Measurements from ENCODE around the gene NAALADL2. TPM values are rescaled to one million over a fixed set of nuclear protein-coding genes. Genes with fewer than 3 reads are reported as not detected.
"Not testable (repeated sequence)": the region's sequence is repeated elsewhere in the genome, so short reads cannot be mapped to it uniquely, and the experiment has no call there.

NAALADL2 gene
- polyA plus RNA-seq, 3 donors from 2014 or later = 0.10 TPM; not detected in 2

DNA sequence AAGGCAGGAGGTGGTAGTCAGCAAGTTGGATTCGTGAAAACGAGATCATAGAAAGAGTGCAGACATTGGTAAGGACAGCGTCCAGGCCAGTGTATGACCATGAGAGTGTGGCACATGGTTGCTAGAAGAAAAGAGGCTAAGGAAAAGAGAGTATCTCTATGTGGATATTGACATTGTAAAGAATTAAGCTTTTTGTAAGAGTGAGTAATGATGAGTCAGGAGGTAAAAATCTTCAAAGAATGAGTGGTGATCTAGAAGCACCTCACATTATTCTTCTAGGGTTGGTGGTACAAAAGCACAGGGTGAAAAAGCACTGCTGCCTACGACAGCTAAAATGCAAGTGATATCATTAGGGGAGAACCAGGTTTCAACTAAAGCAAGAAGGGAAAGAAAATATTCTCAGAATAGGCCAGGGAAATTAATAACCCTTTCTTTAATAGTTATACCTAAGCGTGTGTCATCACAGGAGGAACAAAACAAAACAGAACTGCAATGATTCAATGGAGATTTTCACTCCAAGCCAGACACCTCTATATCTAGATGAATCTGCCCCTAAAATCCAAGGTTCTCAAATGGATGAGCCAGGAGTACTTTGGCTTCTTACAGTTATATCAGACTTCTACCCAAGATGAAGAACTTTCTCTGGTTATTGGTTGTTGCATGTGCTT, 884.7 kb downstream of the NAALADL2 start:
- Mint-ChIP-seq H3K27ac (no peak overlapping the region), H3K27me3 (ENCODE audit: low read depth in 3 of 3) (no peaks in the 10 kb centered on the region), H3K4me3 (no peak overlapping the region), H3K9me3 (peaks cover 15 to 35% (median 23%) of the 10 kb centered on the region in 6 donors), H3K36me3 (no peaks in the 10 kb centered on the region), H3K4me1 (no peaks in the 10 kb centered on the region)
- no peak for DNase-seq

DNA sequence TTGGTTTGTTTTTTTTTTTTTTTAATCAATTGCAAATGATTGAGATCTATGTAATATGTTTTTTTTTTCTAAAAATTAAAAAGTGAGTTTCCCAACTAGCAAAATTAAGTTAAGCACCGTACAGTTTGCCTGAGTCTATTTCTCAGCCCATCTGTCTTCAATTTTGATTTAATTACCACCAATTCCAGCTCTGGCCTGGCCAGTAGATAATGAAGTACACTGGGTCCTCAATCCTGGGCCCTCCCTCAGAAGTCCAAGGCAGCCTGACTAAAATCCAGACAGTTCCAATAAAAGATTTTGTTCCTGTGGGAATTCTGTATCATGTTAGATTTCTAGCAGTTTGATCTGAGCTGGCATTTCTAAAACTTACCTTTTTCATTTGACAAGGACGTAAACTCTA, 887.2 kb downstream of the NAALADL2 start:
- peaks cover 9 to 20% (median 16%) of the 10 kb centered on the region in 6 donors for H3K9me3 Mint-ChIP-seq
- H3K4me1 Mint-ChIP-seq = no peaks in the 10 kb centered on the region
- H3K36me3 Mint-ChIP-seq = no peaks in the 10 kb centered on the region
- H3K27ac Mint-ChIP-seq = no peak overlapping the region
- no peak overlapping the region for H3K4me3 Mint-ChIP-seq
- H3K27me3 Mint-ChIP-seq (ENCODE audit: low read depth in 3 of 3) = no peaks in the 10 kb centered on the region
- DNase-seq = no peak

DNA sequence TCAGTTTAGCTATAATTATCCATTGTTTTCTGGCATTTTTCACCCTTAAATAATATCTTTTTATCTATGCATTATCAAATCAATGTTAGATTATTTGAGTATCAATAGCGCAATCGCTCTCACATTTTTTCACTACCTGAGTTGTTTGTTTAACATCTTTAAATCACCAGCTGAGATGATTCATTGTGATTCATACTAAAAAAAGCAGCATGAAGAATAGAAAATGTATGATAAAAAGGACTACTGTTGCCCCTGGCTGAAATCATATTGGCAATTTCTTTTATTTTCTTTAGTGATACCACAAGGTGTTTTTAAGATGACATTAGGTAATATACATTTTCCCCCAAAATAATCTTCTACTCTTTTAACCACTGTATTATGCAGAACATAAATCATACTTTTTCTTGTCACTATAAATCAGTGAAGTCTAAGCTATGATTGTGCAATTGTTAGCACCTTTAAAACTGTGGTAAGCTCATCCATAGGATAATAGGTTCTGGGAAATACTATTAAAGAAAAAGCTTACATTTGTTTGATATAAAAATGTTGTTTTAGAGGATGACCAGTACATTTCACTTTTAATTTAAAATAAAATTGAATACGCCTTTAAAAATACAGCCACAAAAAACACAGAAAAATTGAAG, 889.1 kb downstream of the NAALADL2 start:
- no peak for DNase-seq
- H3K9me3 Mint-ChIP-seq = peaks cover 7 to 16% (median 10%) of the 10 kb centered on the region in 6 donors
- H3K4me1 Mint-ChIP-seq = no peaks in the 10 kb centered on the region
- no peaks in the 10 kb centered on the region for H3K27me3 Mint-ChIP-seq (ENCODE audit: low read depth in 3 of 3)
- H3K4me3 Mint-ChIP-seq = no peak overlapping the region
- no peaks in the 10 kb centered on the region for H3K36me3 Mint-ChIP-seq
- no peak overlapping the region for H3K27ac Mint-ChIP-seq

DNA sequence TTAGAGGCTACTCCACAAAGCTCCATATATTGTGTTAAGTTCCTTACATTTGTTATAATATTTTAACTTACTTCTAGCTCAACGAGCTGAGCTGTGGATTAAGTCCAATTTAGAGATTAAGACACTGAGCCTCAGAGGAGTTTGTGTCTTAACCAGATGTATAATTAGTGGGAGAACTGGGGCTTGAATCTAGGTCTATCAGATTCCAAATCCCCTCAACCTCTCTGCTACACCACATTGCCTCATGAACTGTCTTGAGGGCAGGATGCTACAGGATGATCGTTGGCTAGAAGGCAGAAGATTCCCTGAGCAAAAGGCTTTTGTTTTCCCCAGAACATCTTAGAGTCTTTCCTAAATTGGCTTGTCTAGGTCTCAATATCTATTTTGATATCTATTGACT, 890.8 kb downstream of the NAALADL2 start:
- Mint-ChIP-seq H3K27me3 (ENCODE audit: low read depth in 3 of 3) (no peaks in the 10 kb centered on the region), H3K9me3 (peaks cover 2 to 11% (median 8%) of the 10 kb centered on the region in 6 donors), H3K4me1 (no peaks in the 10 kb centered on the region), H3K4me3 (no peak overlapping the region), H3K36me3 (no peaks in the 10 kb centered on the region), H3K27ac (no peak overlapping the region)
- DNase-seq = no peak

DNA sequence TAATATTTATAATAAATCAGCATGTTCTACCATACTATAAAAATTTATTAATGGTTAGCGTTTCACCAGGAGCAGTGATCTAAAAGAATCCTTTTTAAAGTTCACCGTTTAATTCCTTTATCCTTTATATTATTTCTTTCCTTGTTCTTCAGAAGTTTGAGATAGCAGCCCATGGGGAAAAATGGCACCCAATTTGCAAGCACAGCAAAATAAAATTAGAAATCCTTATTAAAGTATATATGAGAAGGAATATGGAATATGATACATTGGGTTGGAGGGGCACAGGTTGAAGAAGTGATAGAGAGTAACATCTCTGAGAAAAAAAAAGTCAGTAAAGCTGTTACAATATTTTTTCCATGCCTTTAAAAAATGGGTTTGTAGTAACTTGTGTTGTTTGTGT, 892.0 kb downstream of the NAALADL2 start:
- Mint-ChIP-seq H3K27ac (no peak overlapping the region), H3K4me1 (no peaks in the 10 kb centered on the region), H3K9me3 (peaks cover 3 to 11% (median 8%) of the 10 kb centered on the region in 6 donors), H3K36me3 (no peaks in the 10 kb centered on the region), H3K27me3 (ENCODE audit: low read depth in 3 of 3) (no peaks in the 10 kb centered on the region), H3K4me3 (no peak overlapping the region)
- no peak for DNase-seq

DNA sequence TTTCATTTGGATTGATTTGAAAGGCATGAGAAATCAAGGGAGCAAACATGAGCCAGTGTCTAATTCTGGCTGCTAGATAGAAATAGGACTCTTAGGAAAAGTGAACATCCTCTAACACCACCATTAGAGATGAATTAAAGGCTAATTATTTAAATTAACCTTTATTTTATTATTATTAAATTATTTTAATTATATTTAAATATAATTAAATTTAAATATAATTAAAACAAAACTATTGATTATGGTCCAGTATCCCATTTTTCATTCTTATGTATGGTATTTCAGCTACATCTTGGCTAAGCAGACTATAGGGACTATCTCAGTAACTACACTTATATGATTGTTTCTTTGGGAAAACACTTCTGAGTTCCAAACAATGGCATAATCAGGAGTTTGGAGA, 904.8 kb downstream of the NAALADL2 start:
- Mint-ChIP-seq H3K9me3 (peaks cover 10 to 47% (median 18%) of the 10 kb centered on the region in 6 donors), H3K27ac (no peak overlapping the region), H3K4me1 (no peaks in the 10 kb centered on the region), H3K4me3 (no peak overlapping the region), H3K36me3 (no peaks in the 10 kb centered on the region), H3K27me3 (ENCODE audit: low read depth in 3 of 3) (peaks cover 0 to 2% (median 0%) of the 10 kb centered on the region in 3 donors)
- no peak for DNase-seq

DNA sequence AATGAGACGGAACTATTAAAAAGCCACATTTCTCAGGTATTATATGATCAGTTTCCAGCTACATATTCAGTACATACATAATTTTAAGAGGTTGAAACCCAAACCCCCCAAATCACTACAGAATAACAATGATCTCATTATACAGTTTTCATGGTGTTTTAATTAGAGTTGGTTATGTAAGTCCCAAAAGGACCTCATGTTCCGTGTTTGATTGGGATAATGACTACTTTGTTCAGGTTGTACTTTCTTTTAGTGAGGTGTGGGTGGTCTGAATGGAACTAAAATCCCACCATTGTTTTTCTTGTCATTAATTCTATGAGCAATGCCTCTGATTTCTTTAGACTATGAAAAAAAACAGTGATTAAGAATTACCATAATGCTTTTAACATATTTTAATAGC, 905.6 kb downstream of the NAALADL2 start:
- peaks cover 10 to 50% (median 16%) of the 10 kb centered on the region in 6 donors for H3K9me3 Mint-ChIP-seq
- H3K27ac Mint-ChIP-seq = no peak overlapping the region
- no peak overlapping the region for H3K4me3 Mint-ChIP-seq
- H3K27me3 Mint-ChIP-seq (ENCODE audit: low read depth in 3 of 3) = peaks cover 0 to 2% (median 0%) of the 10 kb centered on the region in 3 donors
- H3K36me3 Mint-ChIP-seq = no peaks in the 10 kb centered on the region
- DNase-seq = no peak
- no peaks in the 10 kb centered on the region for H3K4me1 Mint-ChIP-seq

DNA sequence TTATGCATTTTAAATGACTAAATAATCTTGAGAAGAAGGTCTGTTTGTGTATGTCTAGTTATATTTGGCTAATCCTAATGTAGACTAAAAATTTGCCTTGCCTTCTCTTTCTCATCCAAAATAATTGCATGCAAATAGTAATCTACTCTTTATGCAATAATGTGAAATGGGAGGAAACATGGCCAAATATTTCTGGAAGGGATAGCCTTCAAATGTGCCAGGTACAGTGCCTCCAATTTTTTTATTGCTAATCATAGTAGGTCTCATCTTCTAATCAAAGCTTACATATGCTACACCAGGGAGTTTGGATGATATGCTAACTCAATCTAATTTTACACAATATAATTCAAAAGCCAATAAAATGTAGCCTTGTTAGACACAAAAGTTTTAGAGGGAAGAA, 911.3 kb downstream of the NAALADL2 start:
- Mint-ChIP-seq H3K4me3 (no peak overlapping the region), H3K4me1 (no peaks in the 10 kb centered on the region), H3K27me3 (ENCODE audit: low read depth in 3 of 3) (no peaks in the 10 kb centered on the region), H3K27ac (no peak overlapping the region), H3K9me3 (peaks cover 3 to 18% (median 6%) of the 10 kb centered on the region in 6 donors), H3K36me3 (no peaks in the 10 kb centered on the region)
- DNase-seq = no peak

DNA sequence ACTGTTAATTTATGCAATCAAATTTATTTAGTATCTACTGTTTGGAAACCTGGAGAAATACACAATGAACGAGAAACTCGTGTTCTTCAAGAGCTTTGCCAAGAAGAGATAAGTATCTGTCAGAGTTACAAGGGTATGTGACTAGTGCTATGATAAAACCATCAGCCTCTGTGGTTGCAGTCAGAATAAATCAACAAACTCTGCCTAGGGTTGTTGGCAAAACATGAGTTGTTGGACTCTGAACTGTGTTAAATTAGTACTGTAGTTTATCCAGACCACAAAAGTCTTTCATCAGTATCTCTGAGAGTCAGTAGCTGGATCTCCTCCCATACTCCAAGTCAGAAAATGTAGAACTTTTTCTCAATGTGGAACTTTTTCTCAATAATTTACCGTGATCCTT, 918.4 kb downstream of the NAALADL2 start:
- Mint-ChIP-seq H3K27ac (no peak overlapping the region), H3K27me3 (ENCODE audit: low read depth in 3 of 3) (no peaks in the 10 kb centered on the region), H3K36me3 (no peaks in the 10 kb centered on the region), H3K4me3 (no peak overlapping the region), H3K9me3 (peaks cover 5 to 29% (median 15%) of the 10 kb centered on the region in 6 donors), H3K4me1 (no peaks in the 10 kb centered on the region)
- no peak for DNase-seq

DNA sequence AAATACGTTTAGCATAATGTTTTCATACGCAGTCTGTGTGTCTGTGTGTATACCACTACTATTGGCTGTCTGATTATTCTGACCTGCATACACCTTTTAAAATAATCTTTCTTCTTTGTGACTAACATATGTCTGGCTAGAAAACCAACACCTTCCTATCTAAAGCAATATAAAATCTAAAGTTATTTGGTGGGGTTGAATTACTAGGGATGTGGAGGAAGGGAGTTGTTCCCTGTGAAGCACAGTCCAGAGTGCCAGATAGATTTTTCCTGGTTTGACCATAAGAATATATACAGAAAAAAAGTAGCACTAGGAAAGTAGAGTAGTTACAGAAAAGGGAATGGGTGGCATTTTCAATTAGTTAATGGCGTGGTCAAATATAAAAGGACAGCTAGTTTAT, 918.8 kb downstream of the NAALADL2 start:
- no peaks in the 10 kb centered on the region for H3K27me3 Mint-ChIP-seq (ENCODE audit: low read depth in 3 of 3)
- peaks cover 5 to 29% (median 15%) of the 10 kb centered on the region in 6 donors for H3K9me3 Mint-ChIP-seq
- H3K36me3 Mint-ChIP-seq = no peaks in the 10 kb centered on the region
- no peak overlapping the region for H3K27ac Mint-ChIP-seq
- H3K4me3 Mint-ChIP-seq = no peak overlapping the region
- DNase-seq = no peak
- H3K4me1 Mint-ChIP-seq = no peaks in the 10 kb centered on the region

DNA sequence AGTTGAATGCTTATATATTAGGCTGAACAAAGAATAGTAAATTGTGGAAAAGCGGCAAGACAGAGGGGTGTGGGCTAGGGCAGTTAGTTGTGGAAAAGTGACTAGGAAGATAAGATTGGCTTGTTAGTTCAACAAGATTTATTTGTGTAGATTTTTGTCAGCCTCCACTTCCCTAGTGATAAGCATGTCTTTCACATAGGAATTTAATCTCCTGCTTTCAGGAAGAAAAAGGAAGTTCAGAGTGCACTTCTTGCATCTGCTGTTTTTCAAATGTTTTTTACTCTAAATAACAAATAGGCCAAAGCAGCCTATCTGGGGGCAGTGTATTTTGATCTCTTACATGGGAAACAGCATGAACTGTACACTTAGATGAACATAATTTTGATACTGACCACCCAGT, 919.9 kb downstream of the NAALADL2 start:
- H3K4me1 Mint-ChIP-seq = no peaks in the 10 kb centered on the region
- DNase-seq = no peak
- no peaks in the 10 kb centered on the region for H3K27me3 Mint-ChIP-seq (ENCODE audit: low read depth in 3 of 3)
- no peaks in the 10 kb centered on the region for H3K36me3 Mint-ChIP-seq
- H3K27ac Mint-ChIP-seq = no peak overlapping the region
- peaks cover 2 to 29% (median 12%) of the 10 kb centered on the region in 6 donors for H3K9me3 Mint-ChIP-seq
- H3K4me3 Mint-ChIP-seq = no peak overlapping the region

DNA sequence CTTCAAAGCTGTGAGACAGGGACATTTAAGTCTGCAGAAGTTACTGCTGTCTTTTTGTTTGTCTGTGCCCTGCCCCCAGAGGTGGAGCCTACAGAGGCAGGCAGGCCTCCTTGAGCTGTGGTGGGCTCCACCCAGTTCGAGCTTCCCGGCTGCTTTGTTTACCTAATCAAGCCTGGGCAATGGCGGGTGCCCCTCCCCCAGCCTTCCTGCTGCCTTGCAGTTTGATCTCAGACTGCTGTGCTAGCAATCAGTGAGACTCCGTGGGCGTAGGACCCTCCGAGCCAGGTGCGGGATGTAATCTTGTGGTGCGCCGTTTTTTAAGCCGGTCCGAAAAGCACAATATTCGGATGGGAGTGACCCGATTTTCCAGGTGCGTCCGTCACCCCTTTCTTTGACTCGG, 928.0 kb downstream of the NAALADL2 start:
- not testable (repeated sequence) for H3K27ac Mint-ChIP-seq; DNase-seq; H3K9me3 Mint-ChIP-seq; H3K4me3 Mint-ChIP-seq; H3K4me1 Mint-ChIP-seq; H3K27me3 Mint-ChIP-seq (ENCODE audit: low read depth in 3 of 3); H3K36me3 Mint-ChIP-seq

DNA sequence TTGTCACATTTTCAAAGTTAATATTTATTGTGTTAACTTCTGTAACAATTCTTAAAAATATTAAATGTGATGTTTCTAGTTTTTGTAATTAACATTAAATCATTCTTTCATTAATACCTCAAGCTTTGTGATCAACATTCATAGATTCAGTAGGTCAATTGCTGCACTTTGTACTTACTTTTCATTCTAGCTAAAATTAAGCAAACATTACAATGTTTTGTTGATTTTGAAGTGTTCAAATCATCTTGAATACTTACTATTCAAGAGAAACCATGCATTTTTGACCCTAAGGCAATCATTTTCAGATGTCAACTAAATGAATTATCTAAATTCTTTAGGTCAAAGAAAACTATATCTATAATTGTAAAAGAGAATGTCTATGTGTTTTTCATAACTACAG, 933.1 kb downstream of the NAALADL2 start:
- Mint-ChIP-seq H3K9me3 (peaks cover 10 to 31% (median 14%) of the 10 kb centered on the region in 6 donors), H3K27ac (no peak overlapping the region), H3K36me3 (no peaks in the 10 kb centered on the region), H3K4me3 (no peak overlapping the region), H3K4me1 (no peaks in the 10 kb centered on the region), H3K27me3 (ENCODE audit: low read depth in 3 of 3) (no peaks in the 10 kb centered on the region)
- no peak for DNase-seq

DNA sequence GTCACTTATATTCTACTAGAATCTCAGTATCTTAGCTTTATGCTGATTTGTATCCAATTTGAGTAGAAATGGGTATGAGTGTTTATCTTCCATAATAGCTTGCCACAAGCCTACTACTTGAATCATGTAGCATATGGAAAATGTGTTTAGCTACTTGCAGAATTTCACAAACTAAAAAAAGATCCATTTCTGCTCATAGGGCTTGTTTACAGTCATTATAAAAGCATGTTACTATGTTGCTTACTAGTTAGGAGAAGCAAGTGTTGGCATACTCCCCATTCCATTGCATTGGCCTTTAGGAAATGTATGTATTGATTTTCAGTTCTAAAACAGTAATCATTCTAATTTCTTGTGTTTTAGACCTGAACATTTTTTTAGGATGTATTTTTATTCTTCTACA, 939.2 kb downstream of the NAALADL2 start:
- Mint-ChIP-seq H3K27ac (no peak overlapping the region), H3K4me3 (no peak overlapping the region), H3K9me3 (peaks cover 9 to 27% (median 11%) of the 10 kb centered on the region in 6 donors), H3K4me1 (no peaks in the 10 kb centered on the region), H3K27me3 (ENCODE audit: low read depth in 3 of 3) (no peaks in the 10 kb centered on the region), H3K36me3 (no peaks in the 10 kb centered on the region)
- no peak for DNase-seq

DNA sequence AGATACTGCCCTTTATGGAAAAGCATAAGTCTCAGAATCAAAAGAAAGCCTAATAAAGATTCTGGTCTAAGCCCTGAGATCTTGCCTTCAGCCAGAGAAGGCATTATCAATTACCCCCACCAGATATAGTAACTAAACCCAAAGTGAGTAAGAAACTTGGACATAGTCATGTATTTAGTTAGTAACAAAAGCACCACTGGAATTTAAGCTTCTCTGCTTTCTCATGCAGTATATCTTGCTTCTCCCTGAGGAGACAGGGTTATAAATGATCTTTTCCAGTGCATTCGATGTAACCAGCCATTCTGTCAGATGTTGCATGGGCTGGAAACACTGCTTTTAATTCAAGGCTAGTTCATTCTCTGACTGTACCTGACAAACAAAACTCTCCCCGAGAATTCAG, 946.7 kb downstream of the NAALADL2 start:
- H3K9me3 Mint-ChIP-seq = peaks cover 0 to 20% (median 9%) of the 10 kb centered on the region in 6 donors
- no peaks in the 10 kb centered on the region for H3K36me3 Mint-ChIP-seq
- DNase-seq = no peak
- H3K4me3 Mint-ChIP-seq = no peak overlapping the region
- no peak overlapping the region for H3K27ac Mint-ChIP-seq
- H3K4me1 Mint-ChIP-seq = no peaks in the 10 kb centered on the region
- H3K27me3 Mint-ChIP-seq (ENCODE audit: low read depth in 3 of 3) = no peaks in the 10 kb centered on the region

All from immature natural killer cell (primary cell).